Measurements from ENCODE around the gene FJX1.

DNA sequence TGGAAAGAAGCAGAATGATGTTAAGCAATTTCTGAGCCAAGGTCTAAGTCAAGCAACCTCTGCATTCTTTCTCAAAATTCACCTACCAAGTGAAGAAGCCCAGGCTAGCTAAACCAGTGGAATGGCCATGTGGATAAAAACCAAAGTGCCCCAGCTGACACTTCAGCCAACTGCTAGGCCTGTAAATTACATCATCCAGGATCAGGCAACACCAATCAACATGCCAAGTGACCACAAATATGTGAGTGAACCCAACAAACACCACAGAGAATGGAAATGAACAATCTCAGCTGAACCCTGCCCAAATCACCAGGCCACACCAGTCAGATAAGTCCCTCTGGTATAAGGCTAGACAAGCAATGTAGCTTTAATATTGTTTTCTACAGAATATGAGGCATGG is 25.1 kb upstream of the FJX1 start:
- TF ChIP-seq CTCF (IDR thresholded peaks at IDR 0.05; ENCODE audit: poor library complexity) (no peak), EZH2 (IDR thresholded peaks at IDR 0.05; ENCODE audit: borderline replicate concordance) (no peak)
